SJSA1 (cell line): ENCODE data around the gene KCNK10. TPM values are rescaled to one million over a fixed set of nuclear protein-coding genes. Genes with fewer than 3 reads are reported as not detected.

Source experiments
- DNase-seq, 2 experiments: peaks; one replicate each; pipeline ENCODE4 v3.0.0-alpha.2; 2015 to 2020; ENCODE audit warnings: low spot score in 2 of 2, low read depth in 1 of 2
- H3K27ac ChIP-seq: fragments of 250-450 bp; sonication (Bioruptor Pico); 2 replicates; pipeline ENCODE4 v1.5.1; 2020; ENCODE audit warnings: mild to moderate bottlenecking, moderate library complexity
- H3K27me3 ChIP-seq: fragments of 250-450 bp; sonication (Bioruptor Pico); replicated peaks from 2 replicates; pipeline ENCODE4 v1.5.1; 2020; ENCODE audit warnings: mild to moderate bottlenecking, moderate library complexity
- H3K36me3 ChIP-seq: fragments of 250-450 bp; sonication (Bioruptor Pico); 2 replicates; pipeline ENCODE4 v1.5.1; 2020; ENCODE audit warnings: mild to moderate bottlenecking
- H3K4me1 ChIP-seq: fragments of 250-450 bp; sonication (Bioruptor Pico); replicated peaks from 2 replicates; pipeline ENCODE4 v1.6.1; 2021; ENCODE audit warnings: mild to moderate bottlenecking
- H3K4me3 ChIP-seq: fragments of 250-450 bp; sonication (Bioruptor Pico); 2 replicates; pipeline ENCODE4 v1.5.1; 2020; ENCODE audit warnings: mild to moderate bottlenecking
- H3K9me3 ChIP-seq: fragments of 250-450 bp; sonication (Bioruptor Pico); replicated peaks from 2 replicates; pipeline ENCODE4 v1.5.1; 2020; ENCODE audit warnings: mild to moderate bottlenecking
- total RNA-seq: library from RNA; depleted of rRNA; stranded (reverse); fragments of >200 nt; shearing (Covaris generic); gene quantifications from 2 replicates; pipeline ENCODE4 v1.2.3, GENCODE V29; 2014

Gene KCNK10
- total RNA-seq, 1 experiment from 2014 or later: not detected

DNA sequence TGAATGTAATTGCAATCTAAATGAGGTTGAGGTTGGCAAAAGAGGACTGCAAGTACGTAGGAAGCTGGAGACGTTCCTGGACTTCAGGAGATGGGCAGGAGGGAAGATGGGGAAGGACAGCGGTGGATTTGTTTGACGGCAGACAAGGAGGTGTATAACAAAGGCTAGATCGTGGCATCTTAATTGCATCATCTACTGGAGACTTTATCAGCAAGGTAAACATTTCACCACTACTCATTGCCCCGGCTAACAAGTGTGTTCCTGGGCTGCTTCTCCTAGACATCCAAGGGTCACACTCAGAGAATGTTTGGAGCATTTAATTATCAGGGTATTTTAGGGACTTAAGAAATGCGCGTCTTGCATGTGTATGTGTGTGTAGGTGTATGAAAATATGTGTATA, 128.5 kb downstream of the KCNK10 start:
- Histone ChIP-seq H3K4me3 (no peak overlapping the region), H3K9me3 (no peaks in the 10 kb centered on the region), H3K27ac (no peak overlapping the region), H3K27me3 (peaks cover 14% of the 10 kb centered on the region), H3K36me3 (no peaks in the 10 kb centered on the region), H3K4me1 (no peaks in the 10 kb centered on the region)
- DNase-seq: no peak

DNA sequence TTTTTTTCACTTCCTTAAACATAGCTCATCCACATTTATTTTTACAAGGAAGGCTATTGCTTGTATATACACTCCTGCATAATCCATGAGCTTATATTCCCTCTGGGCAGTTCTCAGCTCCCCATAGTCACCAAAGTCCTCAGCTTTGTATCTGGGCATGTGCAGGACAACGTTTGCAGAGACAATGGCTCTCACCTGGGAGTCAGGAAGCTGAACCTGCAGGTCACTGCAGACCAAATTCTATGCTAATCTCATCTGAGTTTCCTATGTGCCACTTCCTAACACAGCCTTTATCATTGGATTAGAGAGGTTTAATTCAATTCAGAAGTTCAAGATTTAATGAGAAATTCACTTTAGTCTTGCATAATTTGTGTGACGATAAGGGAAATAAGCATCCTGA, 131.5 kb downstream of the KCNK10 start:
- Histone ChIP-seq H3K4me3 (no peak overlapping the region), H3K4me1 (peaks cover 4% of the 10 kb centered on the region; the same call in 1 of the 2 replicates), H3K9me3 (no peaks in the 10 kb centered on the region), H3K36me3 (no peaks in the 10 kb centered on the region), H3K27ac (no peak overlapping the region), H3K27me3 (peaks cover 17% of the 10 kb centered on the region)
- no peak for DNase-seq

DNA sequence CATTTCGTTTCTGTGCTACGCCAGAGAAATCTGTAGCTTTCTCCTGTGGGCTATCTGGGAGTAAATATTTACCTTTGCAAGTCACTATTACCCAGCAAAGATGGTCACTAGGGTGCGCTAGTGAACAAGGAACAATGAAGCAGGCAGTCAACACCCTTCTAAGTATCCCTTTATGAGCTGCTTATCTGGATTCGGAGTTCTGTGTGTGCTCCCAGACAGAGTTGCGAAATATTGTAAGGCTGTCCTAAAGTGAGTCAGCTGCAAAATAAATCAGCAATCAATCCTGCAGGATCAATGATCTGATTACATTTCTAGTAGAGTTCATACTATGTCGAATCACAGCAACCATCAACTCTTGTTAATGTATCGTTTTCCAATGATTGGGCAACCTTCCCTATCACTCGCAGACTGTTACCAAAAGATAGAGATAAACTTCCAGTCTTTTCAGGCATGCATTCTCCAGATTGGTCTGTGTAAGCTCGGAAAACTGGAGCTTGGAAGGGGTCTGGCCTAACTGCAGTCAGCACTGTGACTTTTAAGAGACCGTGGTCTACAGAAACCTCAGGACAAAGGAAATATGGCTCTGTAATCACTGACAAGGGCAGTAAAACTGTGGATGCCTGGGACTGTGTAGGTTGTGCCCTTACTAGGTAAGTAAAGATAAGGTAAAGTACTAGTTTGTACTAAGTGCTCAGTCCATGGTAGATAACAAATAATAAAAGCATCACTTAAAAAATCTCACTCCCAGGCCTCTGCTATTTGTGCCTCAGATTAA, 133.5 kb downstream of the KCNK10 start:
- no peak overlapping the region for H3K4me3 ChIP-seq
- peak; percentile 46 to 56 for DNase-seq
- peaks cover 12% of the 10 kb centered on the region; the same call in 1 of the 2 replicates for H3K27me3 ChIP-seq
- no peak overlapping the region for H3K27ac ChIP-seq
- no peaks in the 10 kb centered on the region for H3K36me3 ChIP-seq
- H3K4me1 ChIP-seq: peaks cover 4% of the 10 kb centered on the region; the same call in 1 of the 2 replicates
- H3K9me3 ChIP-seq: no peaks in the 10 kb centered on the region

DNA sequence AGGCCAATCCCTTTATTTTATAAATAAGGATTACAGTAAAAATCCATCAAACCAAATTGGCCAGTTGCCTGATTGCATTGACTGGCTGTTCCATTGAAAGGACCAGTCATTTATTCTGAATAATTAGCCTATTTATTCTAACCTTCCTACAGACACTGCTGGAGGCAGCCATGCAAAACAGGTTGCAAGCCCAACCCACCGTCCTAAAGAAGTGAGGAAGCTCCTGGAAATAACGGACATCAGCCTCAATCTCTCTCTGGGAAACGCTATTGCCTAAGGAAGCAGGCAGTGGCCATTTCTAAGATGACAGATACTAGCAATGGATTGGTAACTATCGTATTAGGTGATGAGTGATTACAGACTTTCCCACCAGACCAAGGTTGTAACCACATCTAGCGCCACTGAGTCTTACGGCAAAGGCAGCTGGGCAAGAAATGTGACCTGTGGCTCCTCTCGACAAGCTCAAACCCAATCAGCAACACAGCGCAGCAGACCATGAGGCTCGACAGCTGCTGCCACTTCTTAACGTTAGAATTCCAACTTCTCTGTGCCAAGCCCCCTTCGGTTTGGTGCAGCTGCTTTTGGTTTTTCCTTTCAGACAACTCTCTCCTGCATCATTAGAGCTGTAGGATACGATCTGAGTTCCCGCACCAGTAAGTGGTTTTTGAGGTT, 134.2 kb downstream of the KCNK10 start:
- Histone ChIP-seq H3K27me3 (0 out of 2 replicates have a peak, but pooled peaks cover 7% of the 10 kb centered on the region), H3K27ac (no peak overlapping the region), H3K9me3 (no peaks in the 10 kb centered on the region), H3K4me1 (peaks cover 4% of the 10 kb centered on the region; the same call in 1 of the 2 replicates), H3K4me3 (no peak overlapping the region), H3K36me3 (no peaks in the 10 kb centered on the region)
- no peak for DNase-seq

DNA sequence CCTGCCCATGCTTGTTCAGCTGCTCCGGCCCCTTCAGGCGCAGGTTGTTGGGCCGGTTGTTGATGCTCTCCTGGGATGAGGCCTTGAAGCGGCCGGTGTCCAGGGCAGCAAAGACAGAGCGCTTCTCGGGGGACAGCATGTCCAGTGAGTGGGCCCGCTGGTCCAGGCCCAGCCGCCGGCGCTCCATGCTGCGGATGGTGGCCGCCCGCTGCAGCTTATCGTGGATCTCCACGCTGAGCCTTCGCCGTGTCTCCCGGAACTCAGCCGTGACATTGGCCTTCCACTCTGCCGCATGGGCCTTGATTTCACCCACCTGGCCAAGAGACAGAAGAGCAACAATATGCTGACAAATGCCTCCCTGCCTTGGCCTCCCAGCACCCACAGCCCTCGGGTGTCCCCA, 137.2 kb downstream of the KCNK10 start:
- Histone ChIP-seq H3K4me1 (peaks cover 4% of the 10 kb centered on the region; the same call in 1 of the 2 replicates), H3K4me3 (no peak overlapping the region), H3K36me3 (no peaks in the 10 kb centered on the region), H3K9me3 (no peaks in the 10 kb centered on the region), H3K27ac (no peak overlapping the region), H3K27me3 (0 out of 2 replicates have a peak, but pooled peaks cover 2% of the 10 kb centered on the region)
- DNase-seq: no peak

DNA sequence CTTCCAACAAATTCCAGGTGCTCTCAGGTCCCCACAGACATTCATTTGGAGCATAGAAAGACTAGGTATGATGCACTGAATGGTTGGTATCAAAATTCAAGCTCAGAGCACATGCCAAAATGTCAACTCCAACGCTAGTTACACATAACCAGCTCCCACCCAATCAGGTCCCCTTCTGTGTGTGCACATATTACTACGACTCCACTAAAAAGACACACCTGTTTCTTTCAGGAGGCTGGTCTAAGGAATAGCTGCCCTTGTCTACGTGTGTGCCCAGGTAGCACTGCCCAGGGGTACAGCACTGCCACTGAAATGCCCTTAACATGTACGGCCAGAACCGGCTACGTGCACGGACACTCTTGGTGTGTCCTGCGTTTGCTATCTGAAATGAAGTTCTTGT, 138.1 kb downstream of the KCNK10 start:
- H3K4me3 ChIP-seq: no peak overlapping the region
- H3K27me3 ChIP-seq: 0 out of 2 replicates have a peak, but pooled peaks cover 2% of the 10 kb centered on the region
- no peaks in the 10 kb centered on the region for H3K36me3 ChIP-seq
- H3K27ac ChIP-seq: no peak overlapping the region
- H3K9me3 ChIP-seq: no peaks in the 10 kb centered on the region
- no peak for DNase-seq
- H3K4me1 ChIP-seq: peaks cover 4% of the 10 kb centered on the region; the same call in 1 of the 2 replicates

DNA sequence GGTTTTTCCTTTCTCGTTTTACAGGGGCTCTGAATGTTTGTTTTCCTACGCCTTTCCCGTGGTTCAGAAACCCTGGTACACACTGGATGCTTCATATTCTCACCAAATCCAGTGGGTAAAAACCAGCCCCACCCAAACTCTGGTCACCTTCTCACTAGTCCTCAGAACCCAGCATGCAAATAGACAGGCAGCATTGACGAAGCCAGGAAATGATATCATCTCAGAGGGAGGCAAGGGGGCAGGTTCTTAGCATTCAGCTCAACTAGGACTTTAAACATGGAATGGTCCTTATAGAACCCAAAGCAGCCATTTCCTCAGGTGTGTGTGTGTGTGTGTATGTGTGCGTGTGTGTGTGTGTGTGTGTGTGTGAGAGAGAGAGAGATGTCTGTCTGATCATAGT, 142.0 kb downstream of the KCNK10 start:
- no peak overlapping the region for H3K4me3 ChIP-seq
- no peak overlapping the region for H3K27ac ChIP-seq
- H3K4me1 ChIP-seq: no peaks in the 10 kb centered on the region
- DNase-seq: no peak
- H3K27me3 ChIP-seq: no peaks in the 10 kb centered on the region
- H3K36me3 ChIP-seq: no peaks in the 10 kb centered on the region
- no peaks in the 10 kb centered on the region for H3K9me3 ChIP-seq

DNA sequence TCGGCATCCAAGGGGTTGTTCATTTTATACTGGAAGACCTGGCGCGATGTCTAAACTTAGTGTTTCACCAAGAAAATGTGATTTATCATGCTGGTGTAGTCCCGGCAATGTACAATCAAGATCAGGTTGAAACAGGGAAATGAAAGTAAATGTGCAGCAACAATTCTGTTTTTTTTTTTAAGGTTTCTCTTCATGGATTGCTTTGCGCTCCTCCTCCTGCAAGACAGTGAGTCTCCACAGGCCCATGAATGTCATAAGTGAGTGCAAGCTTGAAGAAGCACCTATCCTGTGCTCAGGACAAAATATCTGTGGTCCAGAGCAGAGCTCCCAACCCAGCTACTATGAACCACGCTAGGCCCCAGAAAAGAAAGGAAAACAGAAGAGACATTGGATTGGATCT, 143.4 kb downstream of the KCNK10 start:
- no peak overlapping the region for H3K27ac ChIP-seq
- no peaks in the 10 kb centered on the region for H3K4me1 ChIP-seq
- no peak for DNase-seq
- H3K9me3 ChIP-seq: no peaks in the 10 kb centered on the region
- H3K27me3 ChIP-seq: no peaks in the 10 kb centered on the region
- no peak overlapping the region for H3K4me3 ChIP-seq
- H3K36me3 ChIP-seq: no peaks in the 10 kb centered on the region

DNA sequence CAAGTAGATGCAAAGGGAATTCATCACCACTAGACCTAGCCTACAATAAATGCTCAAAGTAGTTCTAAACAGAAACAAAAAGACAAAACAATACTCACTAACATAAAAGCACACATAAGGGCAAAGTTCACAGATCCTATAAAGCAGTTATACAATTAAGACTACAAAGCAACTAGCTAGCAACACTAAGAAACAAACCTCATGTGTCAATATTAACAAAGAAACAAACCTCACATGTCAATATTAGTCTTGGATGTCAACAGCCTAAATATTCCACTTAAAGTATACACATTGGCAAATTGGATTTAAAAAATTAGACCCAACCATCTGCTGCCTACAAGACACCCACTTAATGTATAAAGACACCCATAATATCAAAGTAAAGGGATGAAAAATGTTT, 152.7 kb downstream of the KCNK10 start:
- Histone ChIP-seq H3K9me3 (no peaks in the 10 kb centered on the region), H3K4me3 (no peak overlapping the region), H3K36me3 (no peaks in the 10 kb centered on the region), H3K27me3 (no peaks in the 10 kb centered on the region), H3K4me1 (peaks cover 10% of the 10 kb centered on the region), H3K27ac (no peak overlapping the region)
- DNase-seq: no peak

DNA sequence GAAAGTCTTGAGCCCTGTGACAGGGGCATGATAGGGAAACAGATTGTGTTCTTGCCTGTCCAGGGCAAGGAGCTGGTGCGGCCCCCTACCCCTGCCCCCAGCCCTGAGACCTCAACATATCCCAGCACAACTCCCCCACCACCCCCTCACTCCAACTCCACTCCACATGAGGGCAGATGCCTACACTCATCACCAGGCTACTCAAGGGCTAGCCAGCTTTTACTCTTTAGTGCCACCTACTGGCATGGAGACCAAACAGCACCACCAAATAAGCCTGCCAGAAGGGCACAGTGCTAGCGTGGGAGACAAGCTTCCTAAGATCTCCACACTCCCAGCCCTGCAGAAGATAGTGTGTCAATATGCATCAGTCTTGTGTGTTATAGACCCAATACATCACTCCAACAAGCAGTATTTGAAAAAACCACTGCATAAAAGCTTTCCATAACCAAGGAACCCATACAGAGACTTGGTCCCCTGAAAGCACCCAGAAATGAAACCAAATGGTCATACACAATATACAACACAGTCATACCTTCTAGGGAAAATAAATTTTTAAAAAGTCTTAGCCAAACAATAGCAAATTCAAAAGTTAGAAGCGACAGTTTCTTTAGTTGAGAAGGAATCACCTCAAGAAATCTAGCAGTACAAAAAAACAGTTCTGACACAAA, 154.4 kb downstream of the KCNK10 start:
- H3K4me3 ChIP-seq: no peak overlapping the region
- no peak overlapping the region for H3K27ac ChIP-seq
- no peaks in the 10 kb centered on the region for H3K9me3 ChIP-seq
- H3K36me3 ChIP-seq: no peaks in the 10 kb centered on the region
- H3K27me3 ChIP-seq: no peaks in the 10 kb centered on the region
- DNase-seq: no peak
- H3K4me1 ChIP-seq: peaks cover 10% of the 10 kb centered on the region

DNA sequence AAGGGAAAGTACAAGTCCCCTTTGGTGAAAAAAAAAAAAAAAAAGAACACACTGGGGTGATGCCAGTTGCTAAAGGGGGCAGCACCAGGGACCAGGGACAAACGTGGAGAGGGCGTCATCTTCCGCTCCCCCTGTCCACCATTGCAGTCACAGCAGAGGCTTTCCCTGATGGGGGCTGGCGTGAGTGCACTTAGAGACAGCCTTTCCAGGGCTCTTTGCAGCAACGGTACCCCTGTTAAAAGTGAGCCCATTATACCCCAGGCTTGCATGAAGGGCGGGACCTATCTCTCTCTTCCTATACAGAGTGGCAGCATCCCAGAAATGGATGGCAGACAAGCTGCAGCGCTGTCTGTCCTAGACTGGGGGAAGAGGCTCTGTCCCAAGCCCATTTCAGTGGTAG, 155.0 kb downstream of the KCNK10 start:
- Histone ChIP-seq H3K4me3 (no peak overlapping the region), H3K4me1 (peaks cover 10% of the 10 kb centered on the region), H3K9me3 (no peaks in the 10 kb centered on the region), H3K27me3 (no peaks in the 10 kb centered on the region), H3K36me3 (no peaks in the 10 kb centered on the region), H3K27ac (no peak overlapping the region)
- no peak for DNase-seq

DNA sequence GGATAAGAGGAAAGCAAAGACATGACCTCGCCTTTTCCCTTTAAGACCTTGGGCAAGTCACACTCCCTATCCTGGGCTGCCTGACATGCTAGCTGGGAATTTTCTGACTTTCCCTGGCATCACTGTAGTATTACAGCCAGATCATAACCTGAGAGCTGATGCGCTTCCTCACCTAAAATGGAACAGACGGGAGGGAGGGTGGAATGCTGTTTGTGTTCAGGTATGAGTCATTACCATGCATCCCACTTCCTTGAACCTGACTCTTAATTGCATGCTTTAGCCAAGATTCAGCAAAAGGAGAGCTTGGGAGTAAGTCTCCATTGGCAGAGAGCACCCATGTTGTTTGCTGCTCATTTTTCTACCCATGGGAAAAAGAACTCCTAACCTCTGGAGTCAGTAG, 156.5 kb downstream of the KCNK10 start:
- H3K9me3 ChIP-seq: no peaks in the 10 kb centered on the region
- peak in 1 of 2 experiments; percentile 25 for DNase-seq
- H3K4me1 ChIP-seq: peaks cover 10% of the 10 kb centered on the region
- H3K27ac ChIP-seq: no peak overlapping the region
- H3K27me3 ChIP-seq: no peaks in the 10 kb centered on the region
- H3K36me3 ChIP-seq: no peaks in the 10 kb centered on the region
- H3K4me3 ChIP-seq: no peak overlapping the region

DNA sequence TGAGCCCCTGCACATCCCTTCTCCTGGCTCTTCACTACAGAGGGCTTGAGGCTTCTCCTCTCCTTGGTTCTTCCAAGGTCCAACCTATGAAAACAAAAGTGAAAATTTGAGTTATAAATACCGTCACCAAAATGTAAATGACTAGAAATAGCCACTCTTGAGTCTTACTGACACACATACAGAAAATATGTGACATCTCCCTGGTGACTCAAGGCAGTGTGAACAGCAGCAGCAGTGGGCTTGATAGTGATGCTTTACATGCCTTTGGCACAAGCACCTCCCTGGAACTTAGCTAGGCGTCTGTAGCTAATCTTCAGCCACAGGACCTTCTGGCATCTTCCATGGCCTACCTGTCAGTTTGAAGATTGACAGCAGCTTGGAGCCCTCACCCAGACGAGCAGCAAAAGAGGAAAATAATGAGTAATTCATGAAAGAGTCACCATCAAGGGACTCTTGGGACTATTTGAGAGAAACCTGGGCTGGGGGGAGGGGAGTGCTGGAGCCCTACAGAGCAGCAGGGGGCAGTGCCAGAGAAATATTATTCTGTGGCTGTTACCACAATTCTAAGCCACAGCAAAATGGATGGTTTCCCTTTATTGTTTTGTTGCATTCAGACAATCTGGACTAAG, 158.0 kb downstream of the KCNK10 start:
- Histone ChIP-seq H3K36me3 (no peaks in the 10 kb centered on the region), H3K27ac (no peak overlapping the region), H3K27me3 (no peaks in the 10 kb centered on the region), H3K9me3 (no peaks in the 10 kb centered on the region), H3K4me3 (no peak overlapping the region), H3K4me1 (peaks cover 10% of the 10 kb centered on the region)
- DNase-seq: no peak
